Measurements from ENCODE around the gene NDUFB10.

DNA sequence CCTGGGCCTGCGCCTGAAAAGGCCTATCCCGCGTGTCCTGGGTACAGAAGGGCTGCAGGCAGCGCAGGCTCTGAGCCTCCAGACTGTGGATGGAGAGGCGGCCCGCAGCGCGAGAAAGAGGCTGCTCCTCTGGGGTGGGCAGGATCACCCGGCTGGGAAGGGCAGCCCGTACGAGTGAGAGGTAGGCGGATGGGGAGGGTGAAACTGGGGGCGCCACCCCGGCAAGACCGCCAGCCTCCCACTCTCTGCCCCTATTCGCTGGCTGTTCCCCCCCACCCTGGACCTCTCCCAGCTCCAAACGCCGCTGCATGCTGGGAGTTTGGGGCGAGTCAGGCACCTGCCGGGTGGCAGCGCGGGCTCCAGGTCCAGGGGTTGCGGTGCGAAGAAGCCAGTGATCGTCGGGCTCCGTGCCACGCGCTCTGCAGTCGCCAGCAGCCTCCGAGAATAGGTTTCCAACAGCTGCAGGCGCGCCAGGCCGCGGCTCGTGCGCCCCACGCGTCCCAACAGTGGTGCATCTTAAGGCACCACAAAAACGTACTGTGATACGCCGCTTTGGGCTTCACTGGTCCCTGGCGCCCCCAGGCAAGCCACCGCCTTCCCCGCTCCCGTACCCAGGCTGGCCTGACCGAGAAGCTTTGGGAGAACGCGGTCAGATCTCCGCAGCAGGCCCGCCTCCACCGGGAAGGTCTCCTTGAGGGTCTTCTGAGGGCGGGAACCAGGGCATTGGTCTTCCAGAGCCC, 20.9 kb downstream of the NDUFB10 start:
- TF ChIP-seq, protein P1, sequence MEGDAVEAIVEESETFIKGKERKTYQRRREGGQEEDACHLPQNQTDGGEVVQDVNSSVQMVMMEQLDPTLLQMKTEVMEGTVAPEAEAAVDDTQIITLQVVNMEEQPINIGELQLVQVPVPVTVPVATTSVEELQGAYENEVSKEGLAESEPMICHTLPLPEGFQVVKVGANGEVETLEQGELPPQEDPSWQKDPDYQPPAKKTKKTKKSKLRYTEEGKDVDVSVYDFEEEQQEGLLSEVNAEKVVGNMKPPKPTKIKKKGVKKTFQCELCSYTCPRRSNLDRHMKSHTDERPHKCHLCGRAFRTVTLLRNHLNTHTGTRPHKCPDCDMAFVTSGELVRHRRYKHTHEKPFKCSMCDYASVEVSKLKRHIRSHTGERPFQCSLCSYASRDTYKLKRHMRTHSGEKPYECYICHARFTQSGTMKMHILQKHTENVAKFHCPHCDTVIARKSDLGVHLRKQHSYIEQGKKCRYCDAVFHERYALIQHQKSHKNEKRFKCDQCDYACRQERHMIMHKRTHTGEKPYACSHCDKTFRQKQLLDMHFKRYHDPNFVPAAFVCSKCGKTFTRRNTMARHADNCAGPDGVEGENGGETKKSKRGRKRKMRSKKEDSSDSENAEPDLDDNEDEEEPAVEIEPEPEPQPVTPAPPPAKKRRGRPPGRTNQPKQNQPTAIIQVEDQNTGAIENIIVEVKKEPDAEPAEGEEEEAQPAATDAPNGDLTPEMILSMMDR (IDR thresholded peaks at IDR 0.05), result no peak
- TF ChIP-seq POLR2A (IDR thresholded peaks at IDR 0.05), result no peak

Measured in esophagus squamous epithelium (tissue), 4 donors.